NB4 (cell line): ENCODE results near the gene SKP1.
"Not testable (repeated sequence)": the region's sequence is repeated elsewhere in the genome, so short reads cannot be mapped to it uniquely, and the experiment has no call there.

ENCODE experiments used
- DNase-seq: peaks from one replicate; pipeline ENCODE4 v3.0.0; 2010; ENCODE audit warnings: low read depth
- H3K4me3 ChIP-seq: one replicate; pipeline ENCODE4 v1.5.1; 2011; ENCODE audit warnings: mild to moderate bottlenecking, low read depth, low read length, moderate library complexity
- MYC ChIP-seq: IDR thresholded peaks from 2 replicates; pipeline ENCODE4 v1.6.1; 2011; ENCODE audit warnings: low read depth, low read length
- POLR2A ChIP-seq: IDR thresholded peaks from 2 replicates; pipeline ENCODE4 v1.6.1; 2011; ENCODE audit warnings: mild to moderate bottlenecking; ENCODE audit not compliant: insufficient read length; ENCODE audit errors: extremely low read depth
- TF ChIP-seq, protein P1 (sequence below): IDR thresholded peaks from one replicate; pipeline ENCODE4 v1.5.1; 2012; ENCODE audit warnings: low read depth, low read length
- TF ChIP-seq, protein P2 (sequence below): IDR thresholded peaks from 2 replicates; pipeline ENCODE4 v1.6.1; 2011; ENCODE audit warnings: low read depth, low read length

SKP1 gene

DNA sequence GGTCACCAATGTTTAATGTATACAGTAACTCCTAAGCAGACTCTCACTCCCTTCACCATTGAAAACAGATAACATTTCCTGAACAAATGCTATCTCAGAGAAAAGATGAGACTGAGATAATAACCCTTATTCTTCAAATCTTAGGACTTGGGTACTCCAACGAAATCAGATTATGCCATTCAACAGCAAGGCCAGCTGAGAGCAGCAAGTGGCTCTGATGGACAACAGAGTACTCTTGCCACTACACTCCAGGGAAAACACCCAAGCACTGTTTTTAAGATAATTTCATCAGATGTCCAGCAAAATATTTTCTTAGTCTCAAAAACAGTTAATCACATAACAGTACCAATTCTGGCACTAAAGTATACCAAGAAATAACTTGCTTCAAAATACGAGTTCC lies 39.0 kb upstream of the SKP1 start:
- no peak for DNase-seq
- no peak for TF ChIP-seq MYC
- TF ChIP-seq, protein P1, sequence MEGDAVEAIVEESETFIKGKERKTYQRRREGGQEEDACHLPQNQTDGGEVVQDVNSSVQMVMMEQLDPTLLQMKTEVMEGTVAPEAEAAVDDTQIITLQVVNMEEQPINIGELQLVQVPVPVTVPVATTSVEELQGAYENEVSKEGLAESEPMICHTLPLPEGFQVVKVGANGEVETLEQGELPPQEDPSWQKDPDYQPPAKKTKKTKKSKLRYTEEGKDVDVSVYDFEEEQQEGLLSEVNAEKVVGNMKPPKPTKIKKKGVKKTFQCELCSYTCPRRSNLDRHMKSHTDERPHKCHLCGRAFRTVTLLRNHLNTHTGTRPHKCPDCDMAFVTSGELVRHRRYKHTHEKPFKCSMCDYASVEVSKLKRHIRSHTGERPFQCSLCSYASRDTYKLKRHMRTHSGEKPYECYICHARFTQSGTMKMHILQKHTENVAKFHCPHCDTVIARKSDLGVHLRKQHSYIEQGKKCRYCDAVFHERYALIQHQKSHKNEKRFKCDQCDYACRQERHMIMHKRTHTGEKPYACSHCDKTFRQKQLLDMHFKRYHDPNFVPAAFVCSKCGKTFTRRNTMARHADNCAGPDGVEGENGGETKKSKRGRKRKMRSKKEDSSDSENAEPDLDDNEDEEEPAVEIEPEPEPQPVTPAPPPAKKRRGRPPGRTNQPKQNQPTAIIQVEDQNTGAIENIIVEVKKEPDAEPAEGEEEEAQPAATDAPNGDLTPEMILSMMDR = no peak
- no peak for TF ChIP-seq POLR2A
- TF ChIP-seq, protein P2, sequence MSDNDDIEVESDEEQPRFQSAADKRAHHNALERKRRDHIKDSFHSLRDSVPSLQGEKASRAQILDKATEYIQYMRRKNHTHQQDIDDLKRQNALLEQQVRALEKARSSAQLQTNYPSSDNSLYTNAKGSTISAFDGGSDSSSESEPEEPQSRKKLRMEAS = no peak
- H3K4me3 ChIP-seq = no peak overlapping the region

DNA sequence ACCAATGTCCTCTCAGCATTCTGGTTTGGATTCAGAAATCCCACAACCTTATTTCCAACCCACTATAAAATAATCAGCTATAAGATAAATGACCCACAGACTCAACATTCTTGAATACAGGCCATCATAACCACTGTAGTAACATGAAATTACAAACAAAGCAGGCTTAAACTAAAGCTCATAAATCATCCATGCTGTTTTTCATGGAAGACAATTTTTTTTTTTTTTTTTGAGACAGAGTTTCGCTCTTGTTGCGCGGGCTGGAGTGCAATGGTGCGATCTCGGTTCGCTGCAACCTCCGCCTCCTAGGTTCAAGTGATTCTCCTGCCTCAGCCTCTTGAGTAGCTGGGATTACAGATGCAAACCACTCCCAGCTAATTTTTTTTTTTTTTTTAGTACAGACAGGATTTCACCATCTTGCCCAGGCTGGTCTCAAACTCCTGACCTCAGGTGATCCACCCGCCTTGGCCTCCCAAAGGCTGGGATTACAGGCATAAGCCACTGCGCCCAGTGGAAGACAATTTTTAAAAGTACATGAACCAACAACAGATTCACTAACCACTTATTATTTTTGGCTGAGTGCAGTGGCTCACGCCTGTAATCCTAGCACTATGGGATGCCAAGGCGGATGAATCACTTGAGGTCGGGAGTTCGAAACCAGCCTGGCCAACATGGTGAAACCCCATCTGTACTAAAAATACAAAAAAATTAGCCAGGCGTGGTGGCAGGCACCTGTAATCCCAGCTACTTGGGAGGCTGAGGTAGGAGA lies 34.7 kb upstream of the SKP1 start:
- not testable (repeated sequence) for DNase-seq, H3K4me3 ChIP-seq

DNA sequence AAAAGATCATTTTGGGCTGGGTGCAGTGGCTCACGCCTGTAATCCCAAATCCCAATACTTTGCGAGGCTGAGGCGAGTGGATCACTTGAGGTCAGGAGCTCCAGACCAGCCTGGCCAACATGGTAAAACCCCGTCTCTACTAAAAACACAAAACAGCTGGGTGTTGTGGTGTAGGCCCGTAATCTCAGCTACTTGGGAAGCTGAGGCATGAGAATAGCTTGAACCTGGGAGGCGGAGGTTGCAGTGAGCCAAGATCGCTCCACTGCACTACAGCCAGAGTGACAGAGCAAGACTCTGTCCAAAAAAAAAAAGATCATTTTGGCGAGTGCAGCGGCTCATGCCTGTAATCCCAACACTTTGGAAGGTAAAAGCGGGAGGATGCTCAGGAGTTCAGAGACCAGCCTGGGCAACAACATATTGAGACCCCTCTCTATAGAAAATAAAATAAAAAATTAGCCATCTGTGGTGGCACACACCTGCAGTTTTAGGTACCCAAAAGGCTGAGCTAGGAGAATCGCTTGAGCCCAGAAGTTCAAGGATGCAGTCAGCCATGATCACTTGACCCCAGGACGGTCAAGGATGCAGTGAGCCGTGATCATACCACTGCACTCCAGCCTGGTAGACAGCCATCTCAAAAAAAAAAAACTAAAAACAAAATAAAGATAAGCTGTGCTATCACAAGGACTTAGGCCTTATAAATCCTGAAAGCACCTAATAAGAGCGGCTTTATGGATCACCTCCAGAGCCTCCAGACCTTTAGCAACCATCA lies 32.9 kb upstream of the SKP1 start:
- DNase-seq = no peak
- no peak overlapping the region for H3K4me3 ChIP-seq
- TF ChIP-seq POLR2A = no peak
- TF ChIP-seq, protein P1 = no peak
- TF ChIP-seq, protein P2 = no peak
- TF ChIP-seq MYC = no peak

DNA sequence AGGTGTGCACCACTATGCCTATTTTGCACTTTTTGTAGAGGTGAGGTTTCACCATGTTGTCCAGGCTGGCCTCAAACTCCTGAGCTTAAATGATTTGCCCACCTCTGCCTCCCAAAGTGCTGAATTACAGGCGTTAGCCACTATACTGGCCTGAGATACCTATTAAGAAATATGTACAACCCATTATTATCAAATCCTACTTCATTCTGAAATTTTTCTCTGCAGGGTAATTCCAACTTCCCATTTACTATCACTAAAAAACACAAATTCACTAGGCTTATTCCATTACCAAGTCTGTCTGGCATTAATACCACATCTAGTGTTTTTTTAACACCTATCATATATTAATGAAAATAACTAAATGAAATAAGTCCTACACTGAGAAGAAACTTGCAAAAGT lies 30.9 kb upstream of the SKP1 start:
- H3K4me3 ChIP-seq = no peak overlapping the region
- no peak for DNase-seq
- TF ChIP-seq, protein P1 = no peak
- TF ChIP-seq POLR2A = no peak
- TF ChIP-seq, protein P2 = no peak
- TF ChIP-seq MYC = no peak

DNA sequence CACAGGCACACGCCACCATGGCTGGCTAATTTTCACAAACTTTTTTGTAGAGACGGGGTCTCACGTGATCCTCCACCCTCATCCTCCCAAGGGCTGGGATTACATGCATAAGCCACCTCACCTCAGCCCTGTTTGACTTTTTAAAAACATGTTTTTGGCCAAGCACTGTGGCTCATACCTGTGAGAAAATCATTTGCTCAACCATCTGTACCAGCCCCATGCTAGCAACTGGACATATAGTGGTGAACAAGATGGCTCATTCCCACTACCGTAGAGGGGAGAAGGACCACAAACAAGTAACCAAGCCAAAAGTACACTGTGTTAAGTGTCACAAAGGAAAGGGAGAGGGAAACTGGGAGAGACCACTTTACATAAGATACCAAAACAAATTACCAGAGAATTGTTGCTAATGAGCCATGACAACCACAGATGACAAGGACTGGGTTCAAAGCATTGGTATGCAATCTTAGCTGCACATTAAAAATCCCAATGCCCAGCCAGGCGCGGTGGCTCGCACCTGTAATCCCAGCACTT lies 29.9 kb upstream of the SKP1 start:
- DNase-seq = no peak
- no peak overlapping the region for H3K4me3 ChIP-seq
- TF ChIP-seq, protein P2 = no peak
- TF ChIP-seq, protein P1 = no peak
- TF ChIP-seq POLR2A (no peak), MYC (no peak)

DNA sequence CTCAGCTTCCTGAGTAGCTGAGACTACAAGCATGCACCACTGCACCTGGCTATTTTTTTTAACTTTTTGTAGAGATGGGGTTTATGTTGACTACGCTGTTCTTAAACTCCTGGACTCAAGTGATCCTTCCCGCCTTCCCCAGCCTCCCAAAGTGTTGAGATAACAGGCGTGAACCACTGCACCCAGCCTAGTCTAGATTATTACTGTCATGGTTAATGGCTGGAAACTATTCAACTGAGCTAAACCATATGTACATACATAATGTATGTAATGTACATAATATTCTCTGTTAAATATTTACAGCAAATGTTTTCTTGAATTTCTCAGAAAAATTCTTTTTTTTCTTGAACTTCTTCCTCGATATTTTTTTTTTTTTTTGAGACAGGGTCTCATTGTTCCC lies 27.8 kb upstream of the SKP1 start:
- TF ChIP-seq, protein P1 = no peak
- TF ChIP-seq, protein P2 = no peak
- TF ChIP-seq MYC (no peak), POLR2A (no peak)
- no peak for DNase-seq
- H3K4me3 ChIP-seq = no peak overlapping the region
